ENCODE results near the gene GAPVD1.

The GAPVD1 gene

DNA sequence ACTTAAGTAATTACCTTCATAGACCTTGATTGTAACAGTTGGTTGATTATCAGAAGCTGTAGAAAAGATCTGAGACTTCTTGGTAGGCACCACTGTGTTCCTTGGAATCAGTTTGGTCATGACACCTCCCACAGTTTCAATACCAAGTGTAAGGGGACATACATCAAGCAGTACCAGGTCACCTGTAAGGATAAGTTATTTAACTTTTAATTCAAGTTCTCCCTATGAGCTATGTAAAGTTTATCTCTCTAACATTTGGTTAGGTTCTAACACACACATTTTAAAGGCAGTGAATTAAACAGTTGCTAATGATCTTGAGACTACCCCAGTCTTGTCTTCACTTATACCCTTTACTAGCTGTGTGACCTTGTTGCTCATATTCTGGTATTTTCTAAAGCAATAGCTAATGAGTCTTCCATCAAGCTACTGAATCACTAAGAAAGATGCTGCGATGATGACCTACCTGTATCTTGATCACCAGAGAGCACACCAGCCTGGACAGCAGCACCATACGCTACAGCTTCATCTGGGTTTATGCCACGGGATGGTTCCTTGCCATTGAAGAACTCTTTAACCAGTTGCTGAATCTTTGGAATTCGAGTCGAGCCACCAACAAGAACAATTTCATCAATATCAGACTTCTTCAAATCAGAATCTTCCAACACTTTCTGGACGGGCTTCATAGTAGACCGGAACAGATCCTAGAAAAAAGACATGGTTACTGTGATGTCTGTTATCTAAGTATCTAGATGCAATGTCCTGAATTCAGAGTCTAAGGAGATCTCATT lies 23.3 kb upstream of the GAPVD1 start:
- H3K4me1 ChIP-seq (ENCODE audit: insufficient read depth, low read length): peaks cover 45% of the 10 kb centered on the region
- H3K9ac ChIP-seq (ENCODE audit: low read depth, low read length): peak overlapping the region; percentile 100
- peak overlapping the region in 1 of 2 experiments; percentile 100; a peak in 1 of 4 replicates for H3K4me3 ChIP-seq (ENCODE audit: low read depth in 1 of 2, low read length in 2 of 2)
- H3K79me2 ChIP-seq (ENCODE audit: insufficient read depth, low read length): peaks cover 68% of the 10 kb centered on the region
- H3K9me3 ChIP-seq (ENCODE audit: insufficient read depth, low read length, severe bottlenecking): no peaks in the 10 kb centered on the region
- H2AFZ ChIP-seq (ENCODE audit: low read depth, low read length): no peak overlapping the region
- no peak overlapping the region for H3K27ac ChIP-seq (ENCODE audit: low read length)
- TF ChIP-seq CTCF (IDR thresholded peaks at IDR 0.05; ENCODE audit: borderline replicate concordance, extremely low read depth, low read length, poor library complexity, severe bottlenecking) (no peak), EZH2 (IDR thresholded peaks at IDR 0.05; ENCODE audit: borderline replicate concordance, low read depth, low read length, severe bottlenecking) (no peak)
- H4K20me1 ChIP-seq (ENCODE audit: insufficient read depth, low read length): peaks cover 27% of the 10 kb centered on the region
- H3K36me3 ChIP-seq (ENCODE audit: insufficient read depth, low read length): peaks cover 69% of the 10 kb centered on the region
- ATAC-seq (ENCODE audit: insufficient read depth, low read depth): no peak
- no peaks in the 10 kb centered on the region for H3K27me3 ChIP-seq (ENCODE audit: insufficient read depth, low read length, poor library complexity)
- no peak for DNase-seq
- peak overlapping the region; percentile 97 for H3K4me2 ChIP-seq (ENCODE audit: insufficient read depth, low read length)

- H3K36me3 ChIP-seq (ENCODE audit: insufficient read depth, low read length): peaks cover 64% of the 10 kb centered on the region
- H2AFZ ChIP-seq (ENCODE audit: low read depth, low read length): no peak overlapping the region
- ATAC-seq (ENCODE audit: insufficient read depth, low read depth) (no peak), DNase-seq (no peak)
- H3K27me3 ChIP-seq (ENCODE audit: insufficient read depth, low read length, poor library complexity): no peaks in the 10 kb centered on the region
- H3K4me2 ChIP-seq (ENCODE audit: insufficient read depth, low read length): peak overlapping the region; percentile 97
- peaks cover 27% of the 10 kb centered on the region for H4K20me1 ChIP-seq (ENCODE audit: insufficient read depth, low read length)
- TF ChIP-seq CTCF (IDR thresholded peaks at IDR 0.05; ENCODE audit: borderline replicate concordance, extremely low read depth, low read length, poor library complexity, severe bottlenecking) (no peak), EZH2 (IDR thresholded peaks at IDR 0.05; ENCODE audit: borderline replicate concordance, low read depth, low read length, severe bottlenecking) (no peak)
- peak overlapping the region; percentile 100 for H3K9ac ChIP-seq (ENCODE audit: low read depth, low read length)
- no peaks in the 10 kb centered on the region for H3K9me3 ChIP-seq (ENCODE audit: insufficient read depth, low read length, severe bottlenecking)
- peaks cover 45% of the 10 kb centered on the region for H3K4me1 ChIP-seq (ENCODE audit: insufficient read depth, low read length)
- H3K4me3 ChIP-seq (ENCODE audit: low read depth in 1 of 2, low read length in 2 of 2): peak overlapping the region in 1 of 2 experiments; percentile 100; a peak in 2 of 4 replicates
- H3K27ac ChIP-seq (ENCODE audit: low read length): no peak overlapping the region
- H3K79me2 ChIP-seq (ENCODE audit: insufficient read depth, low read length): peaks cover 68% of the 10 kb centered on the region
Observed at GRCh38 chr9:125238915-125239446, 22.6 kb upstream of the GAPVD1 start.

DNA sequence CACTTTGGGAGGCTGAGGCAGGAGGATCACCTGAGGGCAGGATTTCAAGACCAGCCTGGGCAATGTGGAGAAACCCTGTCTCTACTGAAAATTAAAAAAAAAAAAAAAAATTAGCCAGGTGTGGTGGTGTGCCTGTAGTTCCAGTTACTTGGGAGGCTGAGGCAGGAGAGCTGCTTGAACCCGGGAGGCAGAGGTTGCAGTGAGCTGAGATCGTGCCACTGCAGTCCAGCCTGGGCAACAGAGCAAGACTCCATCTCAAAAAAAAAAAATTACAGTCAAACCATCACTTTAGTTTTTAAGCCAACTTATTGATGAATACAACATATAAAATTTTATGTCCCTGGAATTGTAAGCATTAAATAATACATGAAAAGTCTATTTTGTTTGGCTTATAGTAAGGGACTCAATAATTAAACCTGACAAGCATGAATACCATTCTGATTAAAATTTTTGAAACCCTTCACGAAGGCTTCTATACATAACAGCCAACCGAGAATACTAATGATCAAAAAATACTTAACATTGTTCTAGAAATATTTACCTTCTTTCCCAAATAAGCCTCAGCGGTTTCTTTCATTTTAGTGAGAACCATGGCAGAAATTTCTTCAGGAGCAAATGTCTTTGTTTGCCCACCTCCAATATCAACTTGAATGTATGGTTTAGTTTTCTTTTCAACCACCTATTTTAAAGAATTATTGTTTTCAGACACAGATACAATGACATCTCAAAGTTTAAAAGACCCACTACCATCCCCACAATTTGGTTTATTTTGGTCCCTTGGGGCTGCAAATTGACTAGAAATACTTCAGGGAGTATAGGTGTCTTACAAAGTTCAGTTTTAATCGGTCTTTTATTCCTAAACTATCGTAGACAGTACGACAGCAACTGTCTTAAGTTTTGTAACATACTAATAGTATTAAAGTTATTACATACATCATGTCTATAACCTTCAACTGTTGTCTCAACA lies 21.7 kb upstream of the GAPVD1 start:
- Histone ChIP-seq H3K4me1 (ENCODE audit: insufficient read depth, low read length) (peaks cover 45% of the 10 kb centered on the region), H3K9ac (ENCODE audit: low read depth, low read length) (peak overlapping the region; percentile 100), H3K27me3 (ENCODE audit: insufficient read depth, low read length, poor library complexity) (no peaks in the 10 kb centered on the region), H3K9me3 (ENCODE audit: insufficient read depth, low read length, severe bottlenecking) (no peaks in the 10 kb centered on the region), H3K79me2 (ENCODE audit: insufficient read depth, low read length) (peaks cover 68% of the 10 kb centered on the region), H4K20me1 (ENCODE audit: insufficient read depth, low read length) (peaks cover 27% of the 10 kb centered on the region), H3K4me2 (ENCODE audit: insufficient read depth, low read length) (peak overlapping the region; percentile 97), H2AFZ (ENCODE audit: low read depth, low read length) (peak overlapping the region; percentile 76), H3K27ac (ENCODE audit: low read length) (peak overlapping the region; percentile 94), H3K36me3 (ENCODE audit: insufficient read depth, low read length) (peaks cover 58% of the 10 kb centered on the region), H3K4me3 (ENCODE audit: low read depth in 1 of 2, low read length in 2 of 2) (peak overlapping the region; percentile 100)
- no peak for DNase-seq
- no peak for ATAC-seq (ENCODE audit: insufficient read depth, low read depth)
- TF ChIP-seq EZH2 (IDR thresholded peaks at IDR 0.05; ENCODE audit: borderline replicate concordance, low read depth, low read length, severe bottlenecking): no peak
- TF ChIP-seq CTCF (IDR thresholded peaks at IDR 0.05; ENCODE audit: borderline replicate concordance, extremely low read depth, low read length, poor library complexity, severe bottlenecking): no peak

Measured in DND-41 (cell line).